Spleen (tissue), 11 donors: ENCODE data around the gene EVI5L. TPM values are rescaled to one million over a fixed set of nuclear protein-coding genes. Genes with fewer than 3 reads are reported as not detected.

Source experiments
- DNase-seq: peaks from one replicate; pipeline ENCODE4 v3.0.0-alpha.2; 2020
- H3K27ac ChIP-seq, 8 donors: fragments of 200-600 bp; sonication (generic) in 7 of 8; 1 replicate in 4 of 8; 2 replicates in 4 of 8; pipeline versions ENCODE4 v1.5.0 to v1.8.0; 2016 to 2021; ENCODE audit warnings: inconsistent platforms in 4 of 8, mild to moderate bottlenecking in 4 of 8, moderate library complexity in 1 of 8
- H3K27me3 ChIP-seq, 7 donors: fragments of 200-600 bp; sonication (generic) in 6 of 7; replicated peaks in 1 of 7; 1 replicate in 4 of 7; 2 replicates in 3 of 7; pipeline versions ENCODE4 v1.5.0 to v1.8.0; 2016 to 2021; ENCODE audit warnings: inconsistent platforms in 3 of 7, mild to moderate bottlenecking in 1 of 7
- H3K36me3 ChIP-seq, 6 donors: fragments of 200-600 bp; sonication (generic) in 5 of 6; 1 replicate in 4 of 6; 2 replicates in 2 of 6; pipeline versions ENCODE4 v1.5.0 to v1.8.0; 2016 to 2021; ENCODE audit warnings: inconsistent platforms in 2 of 6
- H3K4me1 ChIP-seq, 6 donors: fragments of 200-600 bp; sonication (generic) in 5 of 6; 1 replicate in 3 of 6; 2 replicates in 3 of 6; pipeline versions ENCODE4 v1.5.0 to v1.8.0; 2016 to 2021; ENCODE audit warnings: inconsistent platforms in 3 of 6
- H3K4me3 ChIP-seq, 8 donors: fragments of 200-600 bp; sonication (generic) in 7 of 8; 1 replicate in 4 of 8; 2 replicates in 4 of 8; pipeline versions ENCODE4 v1.5.0 to v1.8.0; 2016 to 2021; ENCODE audit warnings: inconsistent platforms in 4 of 8, mild to moderate bottlenecking in 4 of 8, moderate library complexity in 2 of 8
- H3K9me3 ChIP-seq, 8 donors: fragments of 200-600 bp; sonication (generic) in 7 of 8; 1 replicate in 4 of 8; 2 replicates in 4 of 8; pipeline versions ENCODE4 v1.5.0 to v1.8.0; 2016 to 2021; ENCODE audit warnings: inconsistent platforms in 4 of 8
- POLR2A ChIP-seq, 3 donors: fragments of 450-650 bp; IDR thresholded peaks; one replicate each; pipeline ENCODE4 v1.5.1; 2017; ENCODE audit warnings: antibody characterized with exemption in 3 of 3, mild to moderate bottlenecking in 1 of 3
- POLR2AphosphoS5 ChIP-seq, 3 donors: sonication (generic); formaldehyde crosslinking; IDR thresholded peaks; one replicate each; pipeline ENCODE4 v1.5.1; 2017; ENCODE audit warnings: antibody characterized with exemption in 3 of 3
- WGBS, 5 donors: extraction: QIAGEN DNeasy Blood & Tissue Kit in 3 of 5; methylation state at CpG; one replicate each; pipeline versions ENCODE4 v1.1.5 to v1.1.7; 2013 to 2018; 5-methylcytosine and 5-hydroxymethylcytosine counted together
- intact Hi-C: fragments of 100-400 bp; cut with DNase I; formaldehyde crosslinking; loops from one replicate; pipeline ENCODE4 v1.15.0; 2023; ENCODE audit warnings: low total_unique reads
- polyA plus RNA-seq, 3 donors: library from polyadenylated mRNA; stranded (reverse); fragments of 200-250 nt; gene quantifications; one replicate each; pipeline ENCODE4 v1.2.1, GENCODE V29; 2013
- total RNA-seq, 7 donors: library from RNA; depleted of rRNA in 3 of 7; stranded (reverse); fragments of >200 nt in 3 of 7; fragmentation: NEBNext Ultra II Directional in 4 of 7; extraction: Animal tissue kit (Norgen Biotek cat#: 25700) in 4 of 7; gene quantifications; one replicate each; pipeline versions ENCODE4 v1.1.0 to v1.2.1, GENCODE V29; 2016 to 2021
- TF ChIP-seq, protein P1 (sequence below), 11 experiments: fragments of 200-600 bp in 7 of 11; fragments of 450-650 bp in 4 of 11; sonication (generic) in 4 of 11; IDR thresholded peaks in 8 of 11; conservative IDR thresholded peaks in 3 of 11; 1 replicate in 7 of 11; 2 replicates in 4 of 11; pipeline versions ENCODE4 v1.4.0 to v1.8.0; 2016 to 2021; ENCODE audit warnings: antibody characterized with exemption in 11 of 11, inconsistent platforms in 4 of 11, mild to moderate bottlenecking in 1 of 11
- donor health status: healthy with polysubstance abuse.
- donor health status: DM: no; HTN: no; CAD: no; lungs with moderate emphysema.
- donor health status: DM: no; HTN: no; CAD: no.
- donor health status: Bipolar disorder and iron deficiency.
- donor health status: healthy.
- donor health status: DM: no; HTN: no; CAD: no.
- donor health status: DM: yes; HTN: yes; CAD: no.

Gene EVI5L
- total and polyA plus RNA-seq, 10 donors = 3.7 to 22.8 (median 11.9) TPM

DNA sequence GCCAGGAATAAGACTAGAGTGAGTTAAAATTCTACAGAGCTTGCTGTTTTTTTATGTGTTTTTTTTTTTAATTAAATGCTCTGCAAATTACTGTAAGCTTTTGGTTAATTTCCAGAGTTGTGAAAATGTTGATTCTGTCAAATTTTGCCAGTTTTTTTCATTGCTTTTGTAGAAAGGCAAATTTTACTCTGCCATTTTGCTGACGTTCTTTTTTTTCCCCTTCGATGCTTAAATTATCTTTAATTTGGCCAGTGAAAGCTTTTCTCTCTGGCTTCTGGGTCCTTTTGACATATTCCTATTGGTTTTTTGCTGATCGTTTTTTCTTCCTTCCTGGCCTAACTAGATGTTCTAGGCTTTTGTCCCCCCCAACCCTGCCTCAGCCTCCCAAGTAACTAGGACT is 23.8 kb upstream of the EVI5L start:
- no peaks in the 10 kb centered on the region for H3K36me3 ChIP-seq
- no peak overlapping the region for H3K27ac ChIP-seq
- no peak for DNase-seq
- H3K27me3 ChIP-seq = peaks cover 0 to 51% (median 0%) of the 10 kb centered on the region in 7 donors
- H3K4me1 ChIP-seq = peaks cover 0 to 13% (median 4%) of the 10 kb centered on the region in 6 donors
- intact Hi-C loops = loop anchor here (10.0 kb wide), 1 partner anchor 701 kb away; no protein-coding TSS in a partner anchor
- TF ChIP-seq POLR2AphosphoS5 (IDR thresholded peaks at IDR 0.05) = no peak
- TF ChIP-seq, protein P1, sequence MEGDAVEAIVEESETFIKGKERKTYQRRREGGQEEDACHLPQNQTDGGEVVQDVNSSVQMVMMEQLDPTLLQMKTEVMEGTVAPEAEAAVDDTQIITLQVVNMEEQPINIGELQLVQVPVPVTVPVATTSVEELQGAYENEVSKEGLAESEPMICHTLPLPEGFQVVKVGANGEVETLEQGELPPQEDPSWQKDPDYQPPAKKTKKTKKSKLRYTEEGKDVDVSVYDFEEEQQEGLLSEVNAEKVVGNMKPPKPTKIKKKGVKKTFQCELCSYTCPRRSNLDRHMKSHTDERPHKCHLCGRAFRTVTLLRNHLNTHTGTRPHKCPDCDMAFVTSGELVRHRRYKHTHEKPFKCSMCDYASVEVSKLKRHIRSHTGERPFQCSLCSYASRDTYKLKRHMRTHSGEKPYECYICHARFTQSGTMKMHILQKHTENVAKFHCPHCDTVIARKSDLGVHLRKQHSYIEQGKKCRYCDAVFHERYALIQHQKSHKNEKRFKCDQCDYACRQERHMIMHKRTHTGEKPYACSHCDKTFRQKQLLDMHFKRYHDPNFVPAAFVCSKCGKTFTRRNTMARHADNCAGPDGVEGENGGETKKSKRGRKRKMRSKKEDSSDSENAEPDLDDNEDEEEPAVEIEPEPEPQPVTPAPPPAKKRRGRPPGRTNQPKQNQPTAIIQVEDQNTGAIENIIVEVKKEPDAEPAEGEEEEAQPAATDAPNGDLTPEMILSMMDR (IDR thresholded peaks at IDR 0.05 in 8 of 11, conservative IDR thresholded peaks at IDR 0.05 in 3 of 11) = no peak
- TF ChIP-seq POLR2A (IDR thresholded peaks at IDR 0.05) = no peak
- 67 to 81% (median 75%) methylated on average over 3 of the region's 3 CpGs for WGBS, 5 donors
- peaks cover 0 to 17% (median 15%) of the 10 kb centered on the region in 8 donors for H3K9me3 ChIP-seq
- no peak overlapping the region for H3K4me3 ChIP-seq

DNA sequence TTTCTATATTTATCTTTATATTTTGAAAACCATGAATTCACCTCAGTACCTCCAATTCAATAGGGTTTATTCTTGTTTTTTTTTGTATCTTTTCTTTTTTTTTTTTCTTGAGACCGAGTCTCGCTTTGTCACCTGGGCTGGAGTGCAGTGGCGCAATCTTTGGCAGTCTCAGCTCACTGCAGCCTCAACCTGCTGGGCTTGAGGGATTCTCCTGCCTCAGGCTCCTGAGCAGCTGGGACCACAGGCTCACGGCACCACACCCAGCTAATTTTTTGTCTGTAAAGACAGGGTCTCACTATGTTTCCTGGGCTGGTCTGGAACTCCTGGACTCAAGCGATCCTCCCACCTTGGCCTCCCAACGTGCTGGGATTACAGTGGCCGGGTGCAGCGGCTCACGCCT is 23.1 kb upstream of the EVI5L start:
- peaks cover 0 to 44% (median 0%) of the 10 kb centered on the region in 7 donors for H3K27me3 ChIP-seq
- 78 to 87% (median 82%) methylated on average over 9 of the region's 9 CpGs for WGBS, 5 donors
- no peaks in the 10 kb centered on the region for H3K36me3 ChIP-seq
- peaks cover 0 to 13% (median 4%) of the 10 kb centered on the region in 6 donors for H3K4me1 ChIP-seq
- peak; percentile 36 for DNase-seq
- no peak overlapping the region for H3K27ac ChIP-seq
- TF ChIP-seq, protein P1 (IDR thresholded peaks at IDR 0.05 in 8 of 11, conservative IDR thresholded peaks at IDR 0.05 in 3 of 11) = no peak
- TF ChIP-seq POLR2AphosphoS5 (IDR thresholded peaks at IDR 0.05) (no peak), POLR2A (IDR thresholded peaks at IDR 0.05) (no peak)
- H3K9me3 ChIP-seq = peaks cover 0 to 20% (median 19%) of the 10 kb centered on the region in 8 donors
- no peak overlapping the region for H3K4me3 ChIP-seq
- intact Hi-C loops = loop anchor here (10.0 kb wide), 1 partner anchor 702 kb away; no protein-coding TSS in a partner anchor

DNA sequence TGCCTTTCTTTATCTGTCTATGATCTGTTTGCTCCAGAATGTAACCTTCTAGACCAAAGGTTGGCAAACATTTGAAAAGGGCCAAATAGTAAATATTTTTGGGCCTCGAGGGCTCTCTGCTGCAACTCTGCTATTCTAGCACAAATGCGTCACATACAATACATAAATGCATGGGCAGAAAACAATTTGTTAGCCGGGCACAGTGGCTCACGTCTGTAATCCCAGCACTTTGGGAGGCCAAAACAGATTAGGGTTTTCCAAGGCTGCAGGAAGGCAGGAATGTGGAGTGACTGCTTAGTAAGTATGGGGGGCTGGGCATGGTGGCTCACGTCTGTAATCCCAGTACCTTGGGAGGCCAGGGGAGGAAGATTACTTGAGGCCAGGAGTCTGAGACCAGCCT is 21.9 kb upstream of the EVI5L start:
- DNase-seq = no peak
- intact Hi-C loops = loop anchor here (10.0 kb wide), 1 partner anchor 703 kb away; no protein-coding TSS in a partner anchor
- Histone ChIP-seq H3K4me1 (peaks cover 0 to 13% (median 4%) of the 10 kb centered on the region in 6 donors), H3K9me3 (peaks cover 0 to 32% (median 29%) of the 10 kb centered on the region in 8 donors), H3K27me3 (peaks cover 0 to 35% (median 0%) of the 10 kb centered on the region in 7 donors), H3K36me3 (no peaks in the 10 kb centered on the region), H3K4me3 (no peak overlapping the region), H3K27ac (no peak overlapping the region)
- no peak for TF ChIP-seq POLR2A (IDR thresholded peaks at IDR 0.05)
- TF ChIP-seq, protein P1 (IDR thresholded peaks at IDR 0.05 in 8 of 11, conservative IDR thresholded peaks at IDR 0.05 in 3 of 11) = no peak
- TF ChIP-seq POLR2AphosphoS5 (IDR thresholded peaks at IDR 0.05) = no peak
- 77 to 93% (median 82%) methylated on average over 4 to 5 of the region's 5 CpGs for WGBS, 5 donors

DNA sequence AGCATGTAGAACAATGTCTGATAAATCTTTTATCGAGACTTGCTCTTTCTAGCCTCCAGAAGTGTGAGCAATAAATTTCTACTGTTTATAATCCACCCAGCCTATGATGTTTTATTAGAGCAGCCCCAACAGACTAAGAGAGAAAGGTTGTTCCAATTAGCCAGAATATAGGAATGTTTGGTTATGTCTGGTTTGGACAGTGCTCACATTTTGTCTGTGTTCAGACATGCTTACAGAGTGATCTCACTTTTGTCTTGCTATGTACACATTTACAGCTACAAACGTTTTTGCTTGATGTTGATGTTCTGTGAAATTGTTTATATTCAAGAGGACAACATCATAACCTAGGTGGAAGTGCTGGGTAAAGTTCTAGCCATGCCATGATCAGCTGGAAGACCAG is 18.0 kb upstream of the EVI5L start:
- Histone ChIP-seq H3K9me3 (peaks cover 0 to 45% (median 36%) of the 10 kb centered on the region in 8 donors), H3K36me3 (no peaks in the 10 kb centered on the region), H3K27me3 (peaks cover 0 to 12% (median 0%) of the 10 kb centered on the region in 7 donors), H3K4me3 (no peak overlapping the region), H3K4me1 (peaks cover 2 to 26% (median 11%) of the 10 kb centered on the region in 6 donors), H3K27ac (no peak overlapping the region)
- DNase-seq = no peak
- TF ChIP-seq, protein P1 (IDR thresholded peaks at IDR 0.05 in 8 of 11, conservative IDR thresholded peaks at IDR 0.05 in 3 of 11) = no peak
- TF ChIP-seq POLR2AphosphoS5 (IDR thresholded peaks at IDR 0.05) (no peak), POLR2A (IDR thresholded peaks at IDR 0.05) (no peak)
- intact Hi-C loops = no loop called here
- 48 to 57% (median 54%) methylated on average over 2 of the region's 2 CpGs for WGBS, 5 donors
